GM18870 (cell line): Measurements from ENCODE around the gene NOX3.
"Not testable (repeated sequence)": the region's sequence is repeated elsewhere in the genome, so short reads cannot be mapped to it uniquely, and the experiment has no call there.

Experiments
- ATAC-seq: cut with Tn5 transposase; IDR thresholded peaks from one replicate; pipeline ENCODE4 v1.9.1; 2021; ENCODE audit warnings: moderate library complexity; ENCODE audit not compliant: unreplicated experiment

The NOX3 gene

DNA sequence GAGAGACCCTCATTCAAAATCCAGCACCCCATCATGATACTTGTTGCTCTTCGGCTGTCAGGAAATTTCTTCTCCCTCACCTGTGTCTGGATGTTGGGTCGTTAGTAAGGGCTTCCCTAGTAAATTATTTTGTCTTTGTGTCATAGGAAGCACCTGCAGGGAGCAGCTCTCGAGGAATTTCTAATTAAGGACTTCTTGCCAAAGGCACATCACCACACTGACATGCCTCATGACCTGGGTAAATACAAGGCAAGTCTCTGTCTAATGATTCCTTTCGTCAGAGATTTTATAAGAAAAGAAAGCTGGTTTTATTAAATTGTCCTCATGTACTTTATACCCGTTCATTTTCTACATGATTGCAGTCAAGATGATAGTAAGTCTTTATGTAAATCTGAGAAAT is at the start of gene NOX3:
Gene NOX3 (minus strand): TSS at position 74 of the 400 bp plus-strand sequence. CDS start 39 bp downstream, at position 35.
- no peak for ATAC-seq

GRCh38 chr6:155504848-155505607 is 49.4 kb upstream of the NOX3 start:
- no peak for ATAC-seq

DNA sequence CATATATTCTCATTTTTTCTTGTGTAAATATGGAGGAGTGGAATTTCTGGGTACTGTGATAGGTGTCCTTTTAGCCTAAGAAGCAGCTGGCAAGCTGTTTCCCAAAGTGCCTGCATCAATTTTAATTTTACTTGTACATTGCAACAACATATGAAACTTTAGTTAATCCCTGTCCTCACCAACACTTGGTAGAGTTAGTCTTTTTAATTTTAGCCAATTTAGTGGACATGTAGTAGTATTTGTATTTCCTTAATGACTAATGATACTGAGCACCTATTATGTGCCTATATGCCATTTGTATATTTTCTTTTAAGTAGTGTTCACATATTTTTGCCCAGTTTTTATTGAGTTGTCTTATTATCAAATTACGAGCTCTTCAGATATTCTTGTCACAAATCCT is 46.8 kb upstream of the NOX3 start:
- no peak for ATAC-seq

DNA sequence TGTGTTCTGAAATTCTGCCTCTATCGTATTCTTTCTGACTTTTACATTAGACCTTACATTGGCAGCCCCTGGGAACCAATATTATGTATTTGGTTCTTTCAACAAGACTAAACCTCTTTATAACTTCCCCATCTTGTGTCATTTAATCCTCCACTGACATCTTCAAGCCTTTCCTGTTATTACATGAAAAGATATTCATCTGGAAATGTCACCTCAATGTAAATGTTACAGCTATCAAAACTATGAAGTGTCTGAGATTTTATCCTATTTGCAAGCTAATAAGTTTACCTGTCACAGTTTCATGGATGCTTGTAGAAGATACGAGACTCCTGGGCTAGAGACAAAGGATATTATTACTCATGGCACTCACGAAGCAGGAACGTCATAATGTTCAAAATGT is 43.9 kb upstream of the NOX3 start:
- no peak for ATAC-seq

DNA sequence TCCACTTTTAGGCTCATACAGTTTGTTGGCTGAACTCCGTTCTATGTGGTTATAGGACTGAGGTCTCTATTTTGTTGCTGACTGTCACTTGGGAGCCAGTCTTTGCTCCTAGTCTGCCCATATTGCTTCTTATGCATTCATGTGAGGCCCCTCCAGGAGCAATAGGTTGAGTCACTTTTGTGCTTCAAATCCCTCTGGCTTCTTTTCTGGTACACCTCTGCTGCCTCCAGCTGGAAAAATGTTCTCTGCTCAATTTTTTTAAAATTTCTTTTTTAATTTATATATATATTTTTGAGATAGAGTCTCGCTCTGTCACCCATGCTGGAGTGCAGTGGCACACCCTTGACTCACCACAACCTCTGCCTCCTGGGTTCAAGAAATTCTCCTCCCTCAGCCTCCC is 42.7 kb upstream of the NOX3 start:
- no peak for ATAC-seq

- ATAC-seq: no peak
Measured at GRCh38 chr6:155497273-155497672, 41.6 kb upstream of the NOX3 start.

GRCh38 chr6:155495011-155495768 is 39.6 kb upstream of the NOX3 start:
- ATAC-seq: no peak

GRCh38 chr6:155493694-155494143 is 38.1 kb upstream of the NOX3 start:
- ATAC-seq: peak; percentile 94

DNA sequence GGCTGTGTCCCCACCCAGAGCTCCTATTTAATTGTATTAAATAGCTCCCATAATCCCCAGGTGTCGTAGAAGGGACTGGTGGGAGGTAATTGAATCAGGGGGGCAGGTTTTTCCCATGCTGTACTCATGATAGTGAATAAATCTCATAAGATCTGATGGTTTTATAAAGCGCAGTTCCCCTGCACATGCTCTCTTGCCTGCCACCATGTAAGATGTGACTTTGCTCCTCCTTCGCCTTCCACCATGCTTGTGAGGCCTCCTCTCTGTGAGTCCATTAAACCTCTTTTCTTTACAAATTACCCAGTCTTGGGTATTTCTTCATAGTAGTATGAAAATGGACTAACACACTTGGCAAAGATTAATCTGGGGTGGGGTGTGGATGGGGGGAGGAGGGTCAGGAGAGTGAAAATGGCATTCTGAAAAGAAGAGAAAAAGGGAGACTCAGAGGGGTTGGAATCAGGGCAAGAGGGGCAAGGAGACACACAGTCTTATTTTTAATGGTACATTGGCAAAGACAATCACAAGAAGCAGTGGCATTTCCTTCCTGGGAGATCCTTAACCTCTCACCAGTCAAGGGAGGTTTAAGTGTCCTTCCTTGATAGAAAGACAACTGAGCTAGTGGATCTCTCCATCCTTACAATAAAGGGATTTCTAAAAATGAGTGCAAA is 37.5 kb upstream of the NOX3 start:
- peak; percentile 6 for ATAC-seq

DNA sequence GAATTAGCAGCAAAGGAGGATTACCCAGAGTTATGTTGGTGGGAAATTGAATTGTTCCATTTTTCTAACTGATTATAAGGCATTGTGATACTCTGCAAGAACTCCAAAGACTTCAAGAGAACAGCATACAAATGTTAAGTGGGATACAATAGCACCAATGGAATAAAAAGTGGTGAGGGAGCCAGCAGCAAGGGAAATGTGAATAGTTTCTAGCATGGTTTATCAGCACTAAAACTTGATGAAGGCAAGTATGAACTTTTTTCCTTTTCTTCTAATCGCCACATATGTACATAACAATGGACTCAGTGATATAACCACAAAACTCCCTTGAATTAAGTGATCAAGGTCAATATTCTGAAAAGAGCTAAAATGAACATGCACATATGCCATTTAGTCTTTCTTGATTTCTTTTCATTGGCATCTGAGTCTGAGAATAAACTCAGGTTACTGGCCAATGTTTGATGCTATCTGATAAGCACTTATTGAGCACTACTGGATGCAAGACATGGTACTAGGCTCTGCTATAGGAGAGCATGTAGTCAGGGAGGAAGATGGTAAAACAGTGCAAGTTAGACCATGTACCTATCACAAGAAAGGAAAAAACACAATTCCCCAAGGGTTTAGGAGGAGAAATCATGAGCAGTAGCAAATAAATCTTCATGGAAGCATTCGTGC is 36.6 kb upstream of the NOX3 start:
- no peak for ATAC-seq

- ATAC-seq: no peak
Measured at GRCh38 chr6:155491421-155491820, 35.8 kb upstream of the NOX3 start.

GRCh38 chr6:155488197-155488596 is 32.6 kb upstream of the NOX3 start:
- not testable (repeated sequence) for ATAC-seq

- ATAC-seq: no peak
Measured at GRCh38 chr6:155487371-155488130, 31.9 kb upstream of the NOX3 start.

DNA sequence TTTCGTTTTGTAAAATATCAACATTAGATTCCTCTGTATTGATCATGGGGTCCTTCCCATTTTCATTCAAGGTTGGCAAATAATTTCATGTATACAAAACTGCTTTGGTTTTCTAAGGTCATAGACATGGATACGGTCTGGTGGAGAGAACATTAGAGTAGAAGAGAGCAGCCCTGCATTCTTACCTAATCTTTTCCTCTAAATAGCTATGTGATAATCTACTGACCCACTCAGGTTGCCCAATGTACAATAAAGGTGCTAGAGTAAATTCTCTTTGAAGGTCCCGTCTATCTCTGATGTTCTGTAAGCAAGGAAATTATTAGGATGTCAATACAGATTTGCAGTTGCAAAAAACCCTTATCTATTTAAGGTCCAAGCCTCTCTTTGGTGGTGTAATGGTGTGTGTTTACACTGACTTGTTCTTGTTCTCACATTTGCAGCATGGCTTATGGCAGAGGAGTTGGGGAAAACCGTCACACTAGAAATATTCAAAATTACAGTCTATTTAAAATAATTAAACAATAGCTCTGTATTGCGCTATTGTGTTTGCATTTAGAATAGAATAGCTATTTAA is 31.2 kb upstream of the NOX3 start:
- ATAC-seq: no peak

GRCh38 chr6:155485756-155486155 is 30.1 kb upstream of the NOX3 start:
- ATAC-seq: no peak

DNA sequence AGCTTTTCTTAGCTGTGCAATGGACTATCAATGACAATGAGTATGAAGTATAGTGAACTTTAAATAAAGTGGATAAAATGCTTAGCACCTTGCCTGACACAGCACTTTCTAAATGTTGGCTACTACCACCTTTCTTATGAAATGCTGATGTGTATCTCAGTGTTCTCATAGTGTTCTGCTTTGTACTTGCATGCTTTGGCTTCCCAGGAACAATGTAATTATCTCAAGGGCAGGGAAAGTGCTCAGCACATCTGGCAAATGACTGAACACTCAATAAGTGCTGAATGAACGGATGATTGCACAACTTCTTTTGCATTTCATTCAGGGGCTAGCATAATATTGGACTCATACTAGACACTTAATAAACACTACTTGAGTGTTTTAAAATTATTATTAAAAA is 28.2 kb upstream of the NOX3 start:
- no peak for ATAC-seq

GRCh38 chr6:155481215-155481614 is 25.6 kb upstream of the NOX3 start:
- ATAC-seq: no peak

DNA sequence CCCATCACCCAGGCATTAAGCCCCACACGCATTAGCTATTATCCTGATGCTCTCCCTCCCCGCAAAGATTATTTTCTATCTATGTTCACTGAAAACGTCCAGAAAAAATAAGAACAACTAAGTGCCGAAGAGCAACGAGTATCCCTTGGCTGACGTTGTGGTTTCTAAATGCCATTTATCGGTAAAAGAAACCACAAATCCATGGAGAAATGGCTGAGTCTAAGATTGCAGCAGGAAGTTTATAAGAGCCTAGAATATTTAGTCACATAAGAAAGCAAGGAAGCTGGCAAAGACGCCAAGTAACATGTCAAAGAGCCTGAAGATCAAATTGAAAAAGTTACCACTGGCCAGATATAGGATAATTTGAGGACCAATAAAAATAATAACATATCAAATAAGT is 18.1 kb upstream of the NOX3 start:
- no peak for ATAC-seq

- ATAC-seq: no peak
Measured at GRCh38 chr6:155472886-155473285, 17.2 kb upstream of the NOX3 start.

DNA sequence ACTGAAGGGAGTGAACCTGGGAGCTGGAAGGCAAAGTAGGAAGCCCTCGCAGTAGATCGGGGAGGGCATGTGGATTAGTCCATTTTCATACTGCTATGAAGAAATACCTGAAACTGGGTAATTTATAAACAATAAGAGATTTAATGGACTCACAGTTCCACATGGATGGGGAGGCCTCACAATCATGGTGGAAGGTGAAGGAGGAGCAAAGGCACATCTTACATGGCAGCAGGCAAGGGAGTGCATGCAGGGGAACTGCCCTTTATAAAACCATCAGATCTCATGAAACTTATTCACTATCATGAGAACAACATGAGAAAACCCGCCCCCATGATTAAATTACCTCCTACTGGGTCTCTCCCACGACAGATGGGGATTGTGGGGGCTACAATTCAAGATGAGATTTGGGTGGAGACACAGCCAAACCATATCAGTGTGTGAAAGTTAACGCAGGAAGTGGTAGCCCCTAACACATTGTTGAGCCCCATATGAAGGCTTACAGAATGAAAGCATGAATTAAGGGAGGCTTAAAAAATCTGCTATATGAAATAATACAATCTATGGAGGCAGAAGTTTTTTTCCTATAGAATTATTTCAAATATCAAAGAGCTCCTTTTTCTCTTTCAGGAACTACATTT is 15.5 kb upstream of the NOX3 start:
- not testable (repeated sequence) for ATAC-seq
